HEK293 (cell line): ENCODE data around the gene VPS51.

Experiments
- AEBP2 ChIP-seq: fragments of 450-650 bp; formaldehyde crosslinking; IDR thresholded peaks from 2 replicates; pipeline ENCODE4 v1.5.1; 2016; ENCODE audit warnings: missing biosample characterization, missing genetic modification characterization, borderline replicate concordance
- FEZF1 ChIP-seq: fragments of 450-650 bp; formaldehyde crosslinking; IDR thresholded peaks from 2 replicates; pipeline ENCODE4 v1.5.1; 2016; ENCODE audit warnings: missing biosample characterization, missing genetic modification characterization
- GLI2 ChIP-seq: fragments of 450-650 bp; formaldehyde crosslinking; IDR thresholded peaks from 2 replicates; pipeline ENCODE4; 2017; ENCODE audit warnings: missing biosample characterization, missing genetic modification characterization, low read depth, borderline replicate concordance
- GLIS2 ChIP-seq: fragments of 450-650 bp; formaldehyde crosslinking; IDR thresholded peaks from 2 replicates; pipeline ENCODE4 v1.5.1; 2016; ENCODE audit warnings: missing biosample characterization, missing genetic modification characterization
- KLF8 ChIP-seq: fragments of 450-650 bp; formaldehyde crosslinking; IDR thresholded peaks from 2 replicates; pipeline ENCODE4 v1.5.1; 2016; ENCODE audit warnings: missing biosample characterization, missing genetic modification characterization
- PBX3 ChIP-seq: sonication (generic); formaldehyde crosslinking; IDR thresholded peaks from 2 replicates; pipeline ENCODE4 v1.8.1; 2022; ENCODE audit warnings: mild to moderate bottlenecking, moderate library complexity, missing genetic modification reagents
- PRDM1 ChIP-seq: fragments of 450-650 bp; formaldehyde crosslinking; IDR thresholded peaks from 2 replicates; pipeline ENCODE4; 2016; ENCODE audit warnings: missing biosample characterization, missing genetic modification characterization
- REST ChIP-seq: fragments of 450-650 bp; formaldehyde crosslinking; IDR thresholded peaks from 2 replicates; pipeline ENCODE4 v1.5.1; 2016; ENCODE audit warnings: missing biosample characterization, missing genetic modification characterization
- SP7 ChIP-seq: fragments of 450-650 bp; formaldehyde crosslinking; IDR thresholded peaks from 2 replicates; pipeline ENCODE4 v1.5.1; 2016; ENCODE audit warnings: missing biosample characterization, missing genetic modification characterization
- YY2 ChIP-seq: fragments of 450-650 bp; formaldehyde crosslinking; IDR thresholded peaks from 2 replicates; pipeline ENCODE4 v1.5.1; 2016; ENCODE audit warnings: missing biosample characterization, missing genetic modification characterization
- ZBTB26 ChIP-seq: fragments of 450-650 bp; formaldehyde crosslinking; optimal IDR thresholded peaks from 2 replicates; pipeline ENCODE3; 2016; ENCODE audit warnings: missing biosample characterization, mild to moderate bottlenecking, missing genetic modification characterization
- ZBTB7A ChIP-seq: fragments of 450-650 bp; formaldehyde crosslinking; IDR thresholded peaks from 2 replicates; pipeline ENCODE4 v1.5.1; 2016; ENCODE audit warnings: low read depth, missing biosample characterization, missing genetic modification characterization
- ZBTB8A ChIP-seq: fragments of 450-650 bp; formaldehyde crosslinking; IDR thresholded peaks from 2 replicates; pipeline ENCODE4 v1.5.1; 2016; ENCODE audit warnings: missing biosample characterization, missing genetic modification characterization
- ZFP37 ChIP-seq: fragments of 450-650 bp; formaldehyde crosslinking; IDR thresholded peaks from 2 replicates; pipeline ENCODE4 v1.5.1; 2016; ENCODE audit warnings: missing biosample characterization, missing genetic modification characterization
- ZNF138 ChIP-seq: fragments of 450-650 bp; formaldehyde crosslinking; IDR thresholded peaks from 2 replicates; pipeline ENCODE4 v1.5.1; 2016; ENCODE audit warnings: missing biosample characterization, missing genetic modification characterization, borderline replicate concordance
- ZNF146 ChIP-seq: fragments of 450-650 bp; formaldehyde crosslinking; IDR thresholded peaks from 2 replicates; pipeline ENCODE4 v1.5.1; 2016; ENCODE audit warnings: missing biosample characterization, missing genetic modification characterization
- ZNF19 ChIP-seq: fragments of 450-650 bp; formaldehyde crosslinking; IDR thresholded peaks from 2 replicates; pipeline ENCODE4; 2016; ENCODE audit warnings: missing biosample characterization, missing genetic modification characterization, low read depth
- ZNF214 ChIP-seq: fragments of 450-650 bp; formaldehyde crosslinking; IDR thresholded peaks from 2 replicates; pipeline ENCODE4 v1.5.1; 2017; ENCODE audit warnings: missing biosample characterization, mild to moderate bottlenecking, missing genetic modification characterization, borderline replicate concordance
- ZNF248 ChIP-seq: fragments of 450-650 bp; formaldehyde crosslinking; IDR thresholded peaks from 2 replicates; pipeline ENCODE4 v1.5.1; 2017; ENCODE audit warnings: missing biosample characterization, missing genetic modification characterization
- ZNF37A ChIP-seq: fragments of 450-650 bp; IDR thresholded peaks from 2 replicates; pipeline ENCODE4 v1.5.1; 2018; ENCODE audit warnings: missing biosample characterization, missing genetic modification characterization
- ZNF398 ChIP-seq: fragments of 450-650 bp; formaldehyde crosslinking; IDR thresholded peaks from 2 replicates; pipeline ENCODE4 v1.5.1; 2017; ENCODE audit warnings: missing biosample characterization, missing genetic modification characterization
- ZNF555 ChIP-seq: fragments of 450-650 bp; formaldehyde crosslinking; conservative IDR thresholded peaks from 2 replicates; pipeline ENCODE4 v1.5.1; 2017; ENCODE audit warnings: missing biosample characterization, mild to moderate bottlenecking, missing genetic modification characterization, inconsistent platforms
- ZNF623 ChIP-seq: fragments of 450-650 bp; formaldehyde crosslinking; IDR thresholded peaks from 2 replicates; pipeline ENCODE4 v1.5.1; 2016; ENCODE audit warnings: missing biosample characterization, missing genetic modification characterization
- ZNF624 ChIP-seq: fragments of 450-650 bp; formaldehyde crosslinking; IDR thresholded peaks from 2 replicates; pipeline ENCODE4 v1.5.1; 2017; ENCODE audit warnings: missing biosample characterization, missing genetic modification characterization
- ZNF639 ChIP-seq: fragments of 450-650 bp; formaldehyde crosslinking; IDR thresholded peaks from 2 replicates; pipeline ENCODE4 v1.5.1; 2016; ENCODE audit warnings: missing biosample characterization, missing genetic modification characterization
- ZNF692 ChIP-seq: fragments of 450-650 bp; formaldehyde crosslinking; IDR thresholded peaks from 2 replicates; pipeline ENCODE4 v1.5.1; 2016; ENCODE audit warnings: missing biosample characterization, missing genetic modification characterization
- ZNF776 ChIP-seq: fragments of 450-650 bp; formaldehyde crosslinking; IDR thresholded peaks from 2 replicates; pipeline ENCODE4 v1.5.0; 2017; ENCODE audit warnings: missing biosample characterization, missing genetic modification characterization, borderline replicate concordance

VPS51 gene

GRCh38 chr11:65102142-65103095, 6.4 kb downstream of the VPS51 start (continued):
- TF ChIP-seq ZNF214 (no peak), ZNF398 (tag by site-specific recombination) (no peak), SP7 (tag by site-specific recombination) (peak; percentile 60; the same call in 1 of the 2 replicates), ZBTB7A (tag by site-specific recombination) (no peak), ZNF776 (tag by site-specific recombination) (no peak), ZNF146 (tag by site-specific recombination) (peak; percentile 28; the same call in 1 of the 2 replicates), ZNF248 (tag by site-specific recombination) (no peak), FEZF1 (peak; percentile 85), KLF8 (tag by site-specific recombination) (peak; percentile 50; the same call in 1 of the 2 replicates), ZNF37A (no peak), ZNF555 (tag by site-specific recombination) (no peak), AEBP2 (tag by site-specific recombination) (no peak), ZFP37 (no peak), PRDM1 (no peak), ZNF624 (no peak), GLI2 (tag by site-specific recombination) (no peak), GLIS2 (tag by site-specific recombination) (no peak), ZBTB8A (tag by site-specific recombination) (no peak), PBX3 (CRISPR knock-in tag) (no peak), REST (tag by site-specific recombination) (no peak), ZNF623 (no peak), ZNF138 (tag by site-specific recombination) (no peak), ZNF692 (tag by site-specific recombination) (0 out of 2 replicates have a peak, but pooled peaks have one; percentile 13), ZNF639 (tag by site-specific recombination) (no peak), ZBTB26 (tag by site-specific recombination) (no peak), YY2 (tag by site-specific recombination) (no peak), ZNF19 (tag by site-specific recombination) (no peak)
